H7 (cell line): Measurements from ENCODE around the gene KCNH1. TPM values are rescaled to one million over a fixed set of nuclear protein-coding genes. Genes with fewer than 3 reads are reported as not detected.

Source experiments
- DNase-seq: peaks from one replicate; pipeline ENCODE4 v3.0.0; 2012
- H3K27me3 ChIP-seq: 2 replicates; pipeline ENCODE4 v1.6.0; 2011; ENCODE audit warnings: mild to moderate bottlenecking, low read length; ENCODE audit not compliant: control insufficient read depth, insufficient read depth
- H3K36me3 ChIP-seq: replicated peaks from 2 replicates; pipeline ENCODE4 v1.5.1; 2011; ENCODE audit warnings: low read length; ENCODE audit not compliant: control insufficient read depth, insufficient read depth
- H3K4me3 ChIP-seq: 2 replicates; pipeline ENCODE4 v1.5.1; 2011; ENCODE audit warnings: low read depth, mild to moderate bottlenecking, control low read depth, low read length, moderate library complexity; ENCODE audit not compliant: insufficient read depth
- total RNA-seq: library from RNA; depleted of rRNA; stranded (reverse); fragments of >200 nt; shearing (Covaris generic); gene quantifications from 2 replicates; pipeline ENCODE4 v1.2.3, GENCODE V29; 2014; rRNA removed

Gene KCNH1
- total RNA-seq, 1 experiment from 2014 or later, result 0.07 TPM

GRCh38 chr1:210627755-210628154 lies 506.2 kb downstream of the KCNH1 start:
- Histone ChIP-seq H3K27me3 (no peaks in the 10 kb centered on the region), H3K36me3 (no peaks in the 10 kb centered on the region), H3K4me3 (no peak overlapping the region)
- no peak for DNase-seq

Other genes with a start within 250 kb of the KCNH1 start
- 16.7 and 24.3 TPM in 2 replicates for gene RCOR3, start 125.2 kb upstream of the KCNH1 start, total RNA-seq
- 21.5 and 39.3 TPM in 2 replicates for gene TRAF5, start 192.7 kb upstream of the KCNH1 start, total RNA-seq